HL-60 (cell line): ENCODE measurements around the gene SLC25A19.

Source experiments
- POLR2AphosphoS5 ChIP-seq: IDR thresholded peaks from 2 replicates; pipeline ENCODE4 v1.6.1; 2012; ENCODE audit warnings: low read depth
- TF ChIP-seq, protein P1 (sequence below): IDR thresholded peaks from one replicate; pipeline ENCODE4 v1.5.1; 2011; ENCODE audit warnings: low read length, control low read depth, inconsistent platforms; ENCODE audit not compliant: insufficient read depth
- TF ChIP-seq, protein P2 (sequence below): IDR thresholded peaks from 2 replicates; pipeline ENCODE4 v1.6.1; 2012; ENCODE audit warnings: low read depth; ENCODE audit not compliant: insufficient replicate concordance

DNA sequence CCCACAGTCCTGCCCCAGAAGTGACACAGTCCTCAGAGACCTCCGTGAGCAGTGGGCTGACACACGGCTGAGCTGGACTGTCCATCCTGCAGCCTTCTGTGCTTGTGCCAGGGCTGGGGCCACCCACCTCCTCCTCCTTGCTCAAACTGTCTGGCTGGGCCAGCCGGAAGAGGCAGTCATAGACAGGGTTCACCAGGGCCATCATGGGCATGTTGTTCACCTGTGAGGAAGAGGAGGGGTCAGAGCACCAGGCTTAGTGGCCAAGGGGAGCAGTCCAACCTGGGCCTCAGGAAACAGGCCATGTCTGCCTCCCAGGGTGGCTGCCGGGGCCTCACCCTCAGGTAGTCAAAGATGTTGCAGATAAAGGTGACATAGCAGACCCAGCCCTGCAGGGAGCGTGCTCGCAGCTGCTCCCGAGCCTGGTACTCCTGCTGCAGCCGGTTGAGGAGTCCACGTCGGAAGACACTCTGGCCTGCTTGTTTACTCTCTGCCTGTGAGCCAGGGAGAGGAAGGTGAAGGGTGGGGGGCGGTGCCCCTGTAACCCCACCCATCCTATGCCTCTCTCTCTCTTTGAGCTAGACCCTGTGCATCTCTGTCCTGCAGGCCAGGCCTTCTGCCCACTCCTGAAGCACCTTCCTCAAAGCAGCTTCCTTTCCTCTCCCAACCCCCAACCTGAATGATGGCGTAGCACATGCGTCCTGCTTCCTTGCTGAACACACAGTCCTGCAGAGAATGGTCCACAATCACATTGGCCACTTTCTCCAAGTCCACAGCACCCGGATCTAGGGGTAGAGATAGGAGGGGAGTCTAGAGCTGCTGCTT is 21.6 kb downstream of the SLC25A19 start:
- TF ChIP-seq, protein P1, sequence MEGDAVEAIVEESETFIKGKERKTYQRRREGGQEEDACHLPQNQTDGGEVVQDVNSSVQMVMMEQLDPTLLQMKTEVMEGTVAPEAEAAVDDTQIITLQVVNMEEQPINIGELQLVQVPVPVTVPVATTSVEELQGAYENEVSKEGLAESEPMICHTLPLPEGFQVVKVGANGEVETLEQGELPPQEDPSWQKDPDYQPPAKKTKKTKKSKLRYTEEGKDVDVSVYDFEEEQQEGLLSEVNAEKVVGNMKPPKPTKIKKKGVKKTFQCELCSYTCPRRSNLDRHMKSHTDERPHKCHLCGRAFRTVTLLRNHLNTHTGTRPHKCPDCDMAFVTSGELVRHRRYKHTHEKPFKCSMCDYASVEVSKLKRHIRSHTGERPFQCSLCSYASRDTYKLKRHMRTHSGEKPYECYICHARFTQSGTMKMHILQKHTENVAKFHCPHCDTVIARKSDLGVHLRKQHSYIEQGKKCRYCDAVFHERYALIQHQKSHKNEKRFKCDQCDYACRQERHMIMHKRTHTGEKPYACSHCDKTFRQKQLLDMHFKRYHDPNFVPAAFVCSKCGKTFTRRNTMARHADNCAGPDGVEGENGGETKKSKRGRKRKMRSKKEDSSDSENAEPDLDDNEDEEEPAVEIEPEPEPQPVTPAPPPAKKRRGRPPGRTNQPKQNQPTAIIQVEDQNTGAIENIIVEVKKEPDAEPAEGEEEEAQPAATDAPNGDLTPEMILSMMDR = no peak
- peak; percentile 63 for TF ChIP-seq POLR2AphosphoS5
- TF ChIP-seq, protein P2, sequence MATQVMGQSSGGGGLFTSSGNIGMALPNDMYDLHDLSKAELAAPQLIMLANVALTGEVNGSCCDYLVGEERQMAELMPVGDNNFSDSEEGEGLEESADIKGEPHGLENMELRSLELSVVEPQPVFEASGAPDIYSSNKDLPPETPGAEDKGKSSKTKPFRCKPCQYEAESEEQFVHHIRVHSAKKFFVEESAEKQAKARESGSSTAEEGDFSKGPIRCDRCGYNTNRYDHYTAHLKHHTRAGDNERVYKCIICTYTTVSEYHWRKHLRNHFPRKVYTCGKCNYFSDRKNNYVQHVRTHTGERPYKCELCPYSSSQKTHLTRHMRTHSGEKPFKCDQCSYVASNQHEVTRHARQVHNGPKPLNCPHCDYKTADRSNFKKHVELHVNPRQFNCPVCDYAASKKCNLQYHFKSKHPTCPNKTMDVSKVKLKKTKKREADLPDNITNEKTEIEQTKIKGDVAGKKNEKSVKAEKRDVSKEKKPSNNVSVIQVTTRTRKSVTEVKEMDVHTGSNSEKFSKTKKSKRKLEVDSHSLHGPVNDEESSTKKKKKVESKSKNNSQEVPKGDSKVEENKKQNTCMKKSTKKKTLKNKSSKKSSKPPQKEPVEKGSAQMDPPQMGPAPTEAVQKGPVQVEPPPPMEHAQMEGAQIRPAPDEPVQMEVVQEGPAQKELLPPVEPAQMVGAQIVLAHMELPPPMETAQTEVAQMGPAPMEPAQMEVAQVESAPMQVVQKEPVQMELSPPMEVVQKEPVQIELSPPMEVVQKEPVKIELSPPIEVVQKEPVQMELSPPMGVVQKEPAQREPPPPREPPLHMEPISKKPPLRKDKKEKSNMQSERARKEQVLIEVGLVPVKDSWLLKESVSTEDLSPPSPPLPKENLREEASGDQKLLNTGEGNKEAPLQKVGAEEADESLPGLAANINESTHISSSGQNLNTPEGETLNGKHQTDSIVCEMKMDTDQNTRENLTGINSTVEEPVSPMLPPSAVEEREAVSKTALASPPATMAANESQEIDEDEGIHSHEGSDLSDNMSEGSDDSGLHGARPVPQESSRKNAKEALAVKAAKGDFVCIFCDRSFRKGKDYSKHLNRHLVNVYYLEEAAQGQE = no peak
